ENCODE results near the gene MYLK.

The MYLK gene

GRCh38 chr3:123877965-123878364 is 6.2 kb downstream of the MYLK start:
- DNase-seq (ENCODE audit: low spot score): no peak

- no peak for DNase-seq (ENCODE audit: low spot score)
These were observed 6.7 kb downstream of the MYLK start for GRCh38 chr3:123877466-123877865.

- DNase-seq (ENCODE audit: low spot score): no peak
These were observed 7.3 kb downstream of the MYLK start for GRCh38 chr3:123876858-123877257.

- no peak for DNase-seq (ENCODE audit: low spot score)
These were observed 11.5 kb downstream of the MYLK start for GRCh38 chr3:123872621-123873020.

GRCh38 chr3:123871946-123872345 is 12.2 kb downstream of the MYLK start:
- no peak for DNase-seq (ENCODE audit: low spot score)

- DNase-seq (ENCODE audit: low spot score): no peak
These were observed 14.1 kb downstream of the MYLK start for GRCh38 chr3:123870033-123870432.

GRCh38 chr3:123869165-123869564 is 15.0 kb downstream of the MYLK start:
- no peak for DNase-seq (ENCODE audit: low spot score)

GRCh38 chr3:123864706-123865105 is 19.4 kb downstream of the MYLK start:
- DNase-seq (ENCODE audit: low spot score): no peak

GRCh38 chr3:123862152-123862551 is 22.0 kb downstream of the MYLK start:
- DNase-seq (ENCODE audit: low spot score): no peak

- DNase-seq (ENCODE audit: low spot score): no peak
These were observed 22.9 kb downstream of the MYLK start for GRCh38 chr3:123861081-123861836.

- DNase-seq (ENCODE audit: low spot score): no peak
These were observed 25.0 kb downstream of the MYLK start for GRCh38 chr3:123859177-123859576.

GRCh38 chr3:123854905-123855304 is 29.2 kb downstream of the MYLK start:
- no peak for DNase-seq (ENCODE audit: low spot score)

GRCh38 chr3:123853686-123854372 is 30.3 kb downstream of the MYLK start:
- no peak for DNase-seq (ENCODE audit: low spot score)

GRCh38 chr3:123847209-123847608 is 36.9 kb downstream of the MYLK start:
- DNase-seq (ENCODE audit: low spot score): no peak

- DNase-seq (ENCODE audit: low spot score): no peak
These were observed 40.5 kb downstream of the MYLK start for GRCh38 chr3:123843668-123844067.

GRCh38 chr3:123842711-123843110 is 41.4 kb downstream of the MYLK start:
- DNase-seq (ENCODE audit: low spot score): no peak

GRCh38 chr3:123841476-123842238 is 42.5 kb downstream of the MYLK start:
- DNase-seq (ENCODE audit: low spot score): no peak

GRCh38 chr3:123840961-123841360 is 43.2 kb downstream of the MYLK start:
- DNase-seq (ENCODE audit: low spot score): no peak

- DNase-seq (ENCODE audit: low spot score): no peak
These were observed 46.3 kb downstream of the MYLK start for GRCh38 chr3:123837858-123838257.

GRCh38 chr3:123834631-123835030 is 49.5 kb downstream of the MYLK start:
- peak; percentile 53 for DNase-seq (ENCODE audit: low spot score)

GRCh38 chr3:123833398-123833785 is 50.7 kb downstream of the MYLK start:
- no peak for DNase-seq (ENCODE audit: low spot score)

- DNase-seq (ENCODE audit: low spot score): no peak
These were observed 51.3 kb downstream of the MYLK start for GRCh38 chr3:123832692-123833397.
